Measurements from ENCODE around the gene GPR34.
A peak's percentile ranks its signal among the peaks of the same experiment; 100 is the strongest.

Gene GPR34

DNA sequence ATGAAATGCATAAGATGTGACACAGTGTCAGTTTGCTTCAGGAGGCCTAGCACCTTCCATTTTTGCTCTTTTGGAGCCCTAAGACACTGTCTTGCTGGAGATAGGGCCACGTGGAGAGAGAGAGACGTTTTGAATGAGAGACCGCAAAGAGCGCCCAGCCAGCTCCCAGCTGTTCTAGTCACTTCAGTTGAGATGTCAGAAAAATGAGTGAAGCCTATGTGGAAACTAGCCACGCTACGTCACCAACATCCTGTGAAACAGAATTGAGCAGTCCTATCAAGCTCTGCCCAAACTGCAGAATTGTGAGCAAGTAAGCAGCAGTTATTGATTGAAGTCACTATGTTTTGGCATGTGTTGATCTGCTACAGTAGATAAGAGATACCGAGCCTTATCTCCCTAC, 48.3 kb downstream of the GPR34 start:
- H3K36me3 Mint-ChIP-seq = peaks cover 5% of the 10 kb centered on the region
- peak overlapping the region; percentile 30 for H3K27ac Mint-ChIP-seq
- no peaks in the 10 kb centered on the region for H3K9me3 Mint-ChIP-seq (ENCODE audit: low read depth)
- no peaks in the 10 kb centered on the region for H3K27me3 Mint-ChIP-seq
- no peak overlapping the region for H3K4me3 Mint-ChIP-seq
- peaks cover 27% of the 10 kb centered on the region for H3K4me1 Mint-ChIP-seq (ENCODE audit: low read depth)

DNA sequence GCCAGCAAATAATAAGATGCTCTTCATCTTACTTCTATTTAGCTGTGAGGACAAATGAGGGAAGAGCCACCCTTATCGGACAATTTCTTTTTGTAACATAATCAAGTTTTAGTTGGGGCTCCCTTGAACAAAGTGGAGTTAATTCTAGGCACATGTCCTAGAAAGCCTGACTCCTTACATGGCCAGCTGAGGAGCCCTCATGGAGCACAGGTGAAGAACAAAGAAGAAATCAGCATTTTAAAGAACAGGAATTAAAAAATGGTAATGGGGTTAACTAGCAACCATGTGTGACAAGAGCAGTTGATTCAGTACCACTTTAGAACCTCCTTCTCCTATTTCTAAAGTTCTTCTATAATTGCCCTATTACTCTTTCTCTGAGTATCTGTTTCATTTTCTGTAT, 51.1 kb downstream of the GPR34 start:
- peak overlapping the region; percentile 41 for H3K27ac Mint-ChIP-seq
- peaks cover 15% of the 10 kb centered on the region for H3K4me1 Mint-ChIP-seq (ENCODE audit: low read depth)
- H3K4me3 Mint-ChIP-seq = no peak overlapping the region
- no peaks in the 10 kb centered on the region for H3K27me3 Mint-ChIP-seq
- H3K36me3 Mint-ChIP-seq = peaks cover 11% of the 10 kb centered on the region
- H3K9me3 Mint-ChIP-seq (ENCODE audit: low read depth) = no peaks in the 10 kb centered on the region

All from activated naive CD8-positive, alpha-beta T cell (primary cell).